OCI-LY1 (cell line): Measurements from ENCODE around the gene SH3TC2.

Source experiments
- H2AFZ ChIP-seq: fragments of 200-600 bp; sonication (generic), shearing (Covaris generic); 2 replicates; pipeline ENCODE4 v1.6.0; 2014; ENCODE audit warnings: antibody characterized with exemption, mild to moderate bottlenecking, low read length
- H3F3A ChIP-seq: fragments of 200-600 bp; sonication (generic), shearing (Covaris generic); 2 replicates; pipeline ENCODE4 v1.6.0; 2014; ENCODE audit warnings: mild to moderate bottlenecking, antibody characterized with exemption, low read length, moderate library complexity; ENCODE audit not compliant: insufficient read depth
- H3K27ac ChIP-seq: fragments of 200-600 bp; sonication (generic); 2 replicates; pipeline ENCODE4 v1.5.1; 2014; ENCODE audit warnings: low read length, mixed run types, mild to moderate bottlenecking, low read depth; ENCODE audit not compliant: poor library complexity, severe bottlenecking
- H3K27me3 ChIP-seq: fragments of 200-600 bp; sonication (generic); 2 replicates; pipeline ENCODE4 v1.6.0; 2014; ENCODE audit warnings: antibody characterized with exemption, mild to moderate bottlenecking, low read length, moderate library complexity; ENCODE audit not compliant: insufficient read depth
- H3K36me3 ChIP-seq: fragments of 200-600 bp; sonication (generic); 2 replicates; pipeline ENCODE4 v1.6.1; 2014; ENCODE audit warnings: mild to moderate bottlenecking, antibody characterized with exemption, low read length, moderate library complexity, mixed read lengths; ENCODE audit not compliant: insufficient read depth
- H3K4me1 ChIP-seq: fragments of 200-600 bp; sonication (generic); 2 replicates; pipeline ENCODE4 v1.5.1; 2014; ENCODE audit warnings: mild to moderate bottlenecking, low read length, moderate library complexity; ENCODE audit not compliant: insufficient read depth, severe bottlenecking
- H3K4me2 ChIP-seq: fragments of 200-600 bp; sonication (generic), shearing (Covaris generic); 2 replicates; pipeline ENCODE4 v1.6.1; 2014; ENCODE audit warnings: low read length
- H3K4me3 ChIP-seq: fragments of 200-600 bp; sonication (generic); 2 replicates; pipeline ENCODE4 v1.5.1; 2014; ENCODE audit warnings: low read length, low read depth, mild to moderate bottlenecking, mixed read lengths; ENCODE audit not compliant: poor library complexity, severe bottlenecking
- H3K79me2 ChIP-seq: fragments of 200-600 bp; shearing (Covaris generic); 2 replicates; pipeline ENCODE4 v1.6.1; 2016; ENCODE audit warnings: mixed run types, low read length, mixed read lengths; ENCODE audit not compliant: insufficient read depth
- H3K9ac ChIP-seq: fragments of 200-600 bp; sonication (generic), shearing (Covaris generic); 2 replicates; pipeline ENCODE4 v1.6.1; 2014; ENCODE audit warnings: mild to moderate bottlenecking, low read length, mixed read lengths
- H3K9me2 ChIP-seq: fragments of 200-600 bp; sonication (generic), shearing (Covaris generic); 2 replicates; pipeline ENCODE4 v1.6.1; 2014; ENCODE audit warnings: low read depth, mild to moderate bottlenecking, low read length, mixed read lengths
- H3K9me3 ChIP-seq: fragments of 200-600 bp; shearing (Covaris generic); 2 replicates; pipeline ENCODE4 v1.6.1; 2014; ENCODE audit warnings: low read length, mixed read lengths
- H4K20me1 ChIP-seq: fragments of 200-600 bp; sonication (generic), shearing (Covaris generic); 2 replicates; pipeline ENCODE4 v1.6.0; 2016; ENCODE audit warnings: mild to moderate bottlenecking, low read length; ENCODE audit not compliant: insufficient read depth
- CTCF ChIP-seq: fragments of 200-600 bp; sonication (generic), shearing (Covaris generic); IDR thresholded peaks from 2 replicates; pipeline ENCODE4 v1.5.1; 2017; ENCODE audit warnings: mild to moderate bottlenecking, antibody characterized with exemption, low read length, moderate library complexity, mixed read lengths
- EZH2 ChIP-seq: fragments of 200-600 bp; sonication (generic), shearing (Covaris generic); IDR thresholded peaks from 2 replicates; pipeline ENCODE4 v1.8.0; 2017; ENCODE audit warnings: borderline replicate concordance, mixed run types, mild to moderate bottlenecking, antibody characterized with exemption, low read length, moderate library complexity, mixed read lengths

The SH3TC2 gene

GRCh38 chr5:149063017-149063687, at the start of gene SH3TC2:
SH3TC2 (minus strand) TSS chr5:149063062; CDS start chr5:149063022, 40 bp downstream.
- no peak within 1 kb of the TSS for H3K4me3 ChIP-seq
- no peak within 1 kb of the TSS for H2AFZ ChIP-seq

DNA sequence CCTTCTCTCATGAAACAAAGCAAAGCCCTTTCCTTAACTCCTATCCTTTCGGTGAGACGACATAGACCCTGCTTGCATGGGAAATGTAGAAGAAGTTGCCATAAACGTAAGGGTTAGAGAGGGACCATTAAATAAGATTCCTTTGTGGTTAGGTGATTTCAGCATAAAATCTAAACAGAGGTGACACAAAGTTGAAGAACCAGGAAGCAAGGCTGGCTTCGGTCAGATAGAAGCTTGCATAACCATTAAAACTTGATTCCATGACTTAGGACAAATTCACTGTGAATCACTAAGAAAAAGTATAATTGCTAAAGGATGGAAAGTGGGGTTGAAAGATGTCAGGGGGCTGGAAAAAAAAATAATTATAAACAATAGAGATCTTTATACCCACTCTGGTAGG, 47.5 kb upstream of the SH3TC2 start:
- H4K20me1 ChIP-seq = no peaks in the 10 kb centered on the region
- TF ChIP-seq EZH2 (no peak), CTCF (no peak)
- H3K36me3 ChIP-seq = no peaks in the 10 kb centered on the region
- H3K4me2 ChIP-seq = no peak overlapping the region
- no peaks in the 10 kb centered on the region for H3K9me2 ChIP-seq
- no peaks in the 10 kb centered on the region for H3K27me3 ChIP-seq
- H3K79me2 ChIP-seq = no peaks in the 10 kb centered on the region
- H3F3A ChIP-seq = no peaks in the 10 kb centered on the region
- H3K9ac ChIP-seq = no peak overlapping the region
- H3K4me1 ChIP-seq = no peaks in the 10 kb centered on the region
- no peak overlapping the region for H2AFZ ChIP-seq
- no peak overlapping the region for H3K27ac ChIP-seq
- no peak overlapping the region for H3K4me3 ChIP-seq
- no peaks in the 10 kb centered on the region for H3K9me3 ChIP-seq

More at GRCh38 chr5:149063017-149063687, at the start of gene SH3TC2:
- no peaks in the 10 kb centered on the region for H3K9me3 ChIP-seq
- H3K27ac ChIP-seq = no peak within 1 kb of the TSS
- TF ChIP-seq EZH2 = no peak
- TF ChIP-seq CTCF = no peak
- H3K4me2 ChIP-seq = no peak within 1 kb of the TSS
- no peaks in the 10 kb centered on the region for H3K4me1 ChIP-seq
- H3F3A ChIP-seq = no peaks in the 10 kb centered on the region
- no peaks in the 10 kb centered on the region for H4K20me1 ChIP-seq
- no peaks in the 10 kb centered on the region for H3K79me2 ChIP-seq
- no peak within 1 kb of the TSS for H3K9ac ChIP-seq
- H3K9me2 ChIP-seq = no peaks in the 10 kb centered on the region
- H3K27me3 ChIP-seq = no peaks in the 10 kb centered on the region
- H3K36me3 ChIP-seq = no peaks in the 10 kb centered on the region

GRCh38 chr5:149108651-149109280, 45.9 kb upstream of the SH3TC2 start:
- Histone ChIP-seq H3K4me1 (no peaks in the 10 kb centered on the region), H3K4me3 (no peak overlapping the region), H3K27ac (no peak overlapping the region), H3K9me2 (no peaks in the 10 kb centered on the region), H3F3A (no peaks in the 10 kb centered on the region), H4K20me1 (no peaks in the 10 kb centered on the region), H3K27me3 (no peaks in the 10 kb centered on the region), H3K9ac (no peak overlapping the region), H3K36me3 (no peaks in the 10 kb centered on the region), H3K79me2 (no peaks in the 10 kb centered on the region), H3K9me3 (no peaks in the 10 kb centered on the region), H3K4me2 (no peak overlapping the region), H2AFZ (no peak overlapping the region)
- no peak for TF ChIP-seq CTCF
- TF ChIP-seq EZH2 = no peak
